SK-MEL-5 (cell line): ENCODE data around the gene KIF1C. TPM values are rescaled to one million over a fixed set of nuclear protein-coding genes. Genes with fewer than 3 reads are reported as not detected.
A peak's percentile ranks its signal among the peaks of the same experiment; 100 is the strongest.
"Not testable (repeated sequence)": the region's sequence is repeated elsewhere in the genome, so short reads cannot be mapped to it uniquely, and the experiment has no call there.

ENCODE experiments used
- DNase-seq: peaks from one replicate; pipeline ENCODE4 v3.0.0-alpha.2; 2016; ENCODE audit warnings: low read depth, low spot score
- in situ Hi-C: cut with HindIII; loops from 2 replicates; pipeline ENCODE4 v1.10.0; 2016; ENCODE audit warnings: low sequenced_read_pairs, high pct_unique_total_duplicates, low pct_unique_long_range_greater_than_20kb
- small RNA-seq, 2 experiments: library from RNA; depleted of rRNA; stranded (forward); fragments of <200 nt; gene quantifications; one replicate each; pipeline ENCODE3, GENCODE V24; 2014
- total RNA-seq: library from RNA; depleted of rRNA; stranded (reverse); fragments of >200 nt; shearing (Covaris generic); gene quantifications from 2 replicates; pipeline ENCODE4 v1.2.3, GENCODE V29; 2014; rRNA removed

The KIF1C gene
- total RNA-seq, 1 experiment from 2014 or later: 54.7 TPM

DNA sequence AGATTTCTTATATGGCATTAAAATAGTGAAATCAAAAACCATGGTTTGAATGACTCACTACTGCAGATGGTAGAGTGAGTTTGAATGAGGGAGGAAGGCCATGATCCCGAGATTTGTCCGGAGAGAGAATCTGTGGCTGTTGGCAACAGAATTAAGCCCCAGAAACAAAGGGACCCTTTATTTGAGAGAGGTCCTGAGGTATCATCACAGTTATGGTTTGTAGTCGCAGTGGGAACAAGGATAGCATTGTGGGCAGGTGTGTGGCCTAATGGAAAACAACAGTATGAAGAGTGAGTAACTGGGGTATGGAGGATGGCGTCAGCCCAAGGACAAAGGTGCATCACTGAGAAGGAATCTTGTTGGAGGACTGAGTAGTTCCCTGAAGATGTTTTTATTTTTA, 72.0 kb downstream of the KIF1C start:
- in situ Hi-C loops: no loop called here
- peak; percentile 95 for DNase-seq

DNA sequence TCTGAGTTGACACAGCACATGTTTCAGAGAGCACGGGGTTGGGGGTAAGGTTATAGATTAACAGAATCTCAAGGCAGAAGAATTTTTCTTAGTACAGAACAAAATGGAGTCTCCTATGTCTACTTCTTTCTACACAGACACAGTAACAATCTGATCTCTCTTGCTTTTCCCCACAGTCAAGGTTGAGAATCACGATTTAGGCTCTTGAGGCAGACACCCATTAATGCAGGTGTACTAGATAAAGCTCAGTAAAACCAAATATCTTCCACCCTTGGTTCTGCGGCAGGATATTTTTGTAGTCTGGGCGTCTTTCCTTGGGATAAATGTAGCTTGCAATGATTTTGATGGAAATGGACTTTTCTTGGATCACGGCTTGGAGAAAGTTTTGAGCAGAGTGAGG, 77.7 kb downstream of the KIF1C start:
- in situ Hi-C loops, DNase-seq: not testable (repeated sequence)

DNA sequence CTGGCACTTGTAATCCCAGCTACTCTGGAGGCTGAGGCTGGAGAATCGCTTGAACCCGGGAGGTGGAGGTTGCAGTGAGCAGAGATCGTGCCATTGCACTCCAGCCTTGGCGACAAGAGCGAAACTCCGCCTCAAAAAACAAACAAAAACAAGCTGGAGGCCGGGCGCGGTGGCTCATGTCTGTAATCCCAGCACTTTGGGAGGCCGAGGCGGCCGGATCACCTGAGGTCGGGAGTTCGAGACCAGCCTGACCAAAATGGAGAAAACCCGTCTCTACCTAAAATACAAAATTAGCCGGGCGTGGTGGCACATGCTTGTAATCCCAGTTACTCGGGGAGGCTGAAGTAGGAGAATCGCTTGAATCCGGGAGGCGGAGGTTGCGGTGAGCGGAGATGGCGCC, 79.5 kb downstream of the KIF1C start:
- in situ Hi-C loops, DNase-seq: not testable (repeated sequence)

GRCh38 chr17:5077781-5078105, 80.0 kb downstream of the KIF1C start:
- DNase-seq: no peak
- in situ Hi-C loops: no loop called here

Small RNA genes lying within 50 kb of the gene (small RNA-seq; reads per million reads assigned to genes)
- 0 reads per million in 2 experiments for gene MIR6864
- 0 reads per million in 2 experiments for gene MIR6865

Other genes starting within 250 kb of the KIF1C start
- gene TM4SF5, start 226.1 kb upstream of the KIF1C start, total RNA-seq: not detected in 2 replicates
- not detected in 2 replicates for gene VMO1, start 211.6 kb upstream of the KIF1C start, total RNA-seq
- not detected in 2 replicates for gene GLTPD2, start 209.0 kb upstream of the KIF1C start, total RNA-seq
- 171 and 190 TPM in 2 replicates for gene PSMB6, start 201.8 kb upstream of the KIF1C start, total RNA-seq
- gene PLD2, start 190.8 kb upstream of the KIF1C start, total RNA-seq: 10.2 and 10.5 TPM in 2 replicates
- gene MINK1, start 164.6 kb upstream of the KIF1C start, total RNA-seq: 18.7 and 19.5 TPM in 2 replicates
- not detected in 2 replicates for gene C17orf107, start 98.4 kb upstream of the KIF1C start, total RNA-seq
- 0.11 TPM in 1 of 2 replicates, not detected in the other for gene CHRNE, start 94.9 kb upstream of the KIF1C start, total RNA-seq
- not detected in 2 replicates for gene GP1BA, start 65.7 kb upstream of the KIF1C start, total RNA-seq
- gene SLC25A11, start 57.9 kb upstream of the KIF1C start, total RNA-seq: 115 and 129 TPM in 2 replicates
- gene RNF167, start 57.7 kb upstream of the KIF1C start, total RNA-seq: 30.6 and 38.3 TPM in 2 replicates
- 714 and 787 TPM in 2 replicates for gene PFN1, start 49.4 kb upstream of the KIF1C start, total RNA-seq
- 3.6 and 4.3 TPM in 2 replicates for gene ENO3, start 46.8 kb upstream of the KIF1C start, total RNA-seq
- 41.6 and 55.3 TPM in 2 replicates for gene SPAG7, start 30.1 kb upstream of the KIF1C start, total RNA-seq
- gene CAMTA2, start 10.3 kb upstream of the KIF1C start, total RNA-seq: 4.4 and 5.6 TPM in 2 replicates
- gene INCA1, start 428 bp upstream of the KIF1C start, total RNA-seq: 0.16 and 0.24 TPM in 2 replicates
- not detected in 2 replicates for gene SLC52A1, start 37.5 kb downstream of the KIF1C start, total RNA-seq
- 0.19 TPM in 1 of 2 replicates, not detected in the other for gene ZFP3, start 80.5 kb downstream of the KIF1C start, total RNA-seq
- 7.1 and 7.4 TPM in 2 replicates for gene ZNF232, start 113.9 kb downstream of the KIF1C start, total RNA-seq
- not detected in 2 replicates for gene USP6, start 118.1 kb downstream of the KIF1C start, total RNA-seq
- gene ZNF594, start 193.9 kb downstream of the KIF1C start, total RNA-seq: 5.7 and 7.5 TPM in 2 replicates
- gene SCIMP, start 236.9 kb downstream of the KIF1C start, total RNA-seq: not detected in 2 replicates